Neuronal stem cell (in vitro differentiated cells): ENCODE data around the gene COL5A1.

Source experiments
- DNase-seq: peaks from one replicate; pipeline ENCODE4 v3.0.0-alpha.2; 2013; ENCODE audit warnings: low spot score
- H2AFZ ChIP-seq: one replicate; pipeline ENCODE4 v1.6.1; 2013; ENCODE audit warnings: mild to moderate bottlenecking, low read length, inconsistent platforms
- H2AK5ac ChIP-seq: 2 replicates; pipeline ENCODE4 v1.6.1; 2013; ENCODE audit warnings: low read depth, mild to moderate bottlenecking, inconsistent platforms, low read length, moderate library complexity, mixed read lengths
- H2BK120ac ChIP-seq: 2 replicates; pipeline ENCODE4 v1.6.1; 2013; ENCODE audit warnings: low read depth, mild to moderate bottlenecking, inconsistent platforms, low read length, moderate library complexity, mixed read lengths
- H2BK12ac ChIP-seq: one replicate; pipeline ENCODE4 v1.6.1; 2013; ENCODE audit warnings: low read length, inconsistent platforms
- H2BK15ac ChIP-seq: 2 replicates; pipeline ENCODE4 v1.6.1; 2013; ENCODE audit warnings: mild to moderate bottlenecking, low read length, inconsistent platforms, mixed read lengths
- H2BK5ac ChIP-seq: one replicate; pipeline ENCODE4 v1.6.1; 2013; ENCODE audit warnings: inconsistent platforms, mild to moderate bottlenecking, low read length, moderate library complexity
- H3K14ac ChIP-seq: one replicate; pipeline ENCODE4 v1.6.1; 2013; ENCODE audit warnings: low read length, inconsistent platforms
- H3K18ac ChIP-seq: 2 replicates; pipeline ENCODE4 v1.6.1; 2013; ENCODE audit warnings: low read length, inconsistent platforms
- H3K23ac ChIP-seq: 2 replicates; pipeline ENCODE4 v1.6.1; 2013; ENCODE audit warnings: low read depth, mild to moderate bottlenecking, mixed read lengths, low read length, inconsistent platforms; ENCODE audit not compliant: poor library complexity
- H3K27ac ChIP-seq: replicated peaks from 3 replicates; pipeline ENCODE4 v1.5.1; 2013; ENCODE audit warnings: low read length, inconsistent platforms
- H3K27me3 ChIP-seq, 3 experiments: 2 replicates each; pipeline ENCODE4 v1.6.1; 2013; ENCODE audit warnings: low read length in 3 of 3, mild to moderate bottlenecking in 2 of 3, inconsistent platforms in 1 of 3, low read depth in 1 of 3, mixed read lengths in 1 of 3, moderate library complexity in 1 of 3; ENCODE audit not compliant: control insufficient read depth in 3 of 3, insufficient read depth in 3 of 3
- H3K36me3 ChIP-seq, 2 donors: replicated peaks in 1 of 2; 2 replicates each; pipeline ENCODE4 v1.6.1; 2013; ENCODE audit warnings: low read length in 2 of 2; ENCODE audit not compliant: control insufficient read depth in 2 of 2, insufficient read depth in 2 of 2
- H3K4ac ChIP-seq: 2 replicates; pipeline ENCODE4 v1.6.1; 2013; ENCODE audit warnings: inconsistent platforms, mild to moderate bottlenecking, low read length, moderate library complexity
- H3K4me1 ChIP-seq, 2 donors: 1 replicate in 1 of 2; 2 replicates in 1 of 2; pipeline ENCODE4 v1.6.1; 2013; ENCODE audit warnings: low read length in 2 of 2, low read depth in 1 of 2; ENCODE audit not compliant: control insufficient read depth in 2 of 2, insufficient read depth in 1 of 2
- H3K4me2 ChIP-seq: one replicate; pipeline ENCODE4 v1.6.1; 2013; ENCODE audit warnings: mild to moderate bottlenecking, low read length, inconsistent platforms; ENCODE audit not compliant: insufficient read depth, poor library complexity, severe bottlenecking
- H3K4me3 ChIP-seq, 2 donors: 2 replicates each; pipeline ENCODE4 v1.5.1; 2013; ENCODE audit warnings: low read length in 2 of 2, mild to moderate bottlenecking in 2 of 2, inconsistent platforms in 1 of 2, moderate library complexity in 1 of 2
- H3K79me1 ChIP-seq: one replicate; pipeline ENCODE4 v1.6.1; 2013; ENCODE audit warnings: low read depth, mild to moderate bottlenecking, inconsistent platforms, low read length, moderate library complexity
- H3K9ac ChIP-seq: one replicate; pipeline ENCODE4 v1.6.1; 2013; ENCODE audit warnings: mild to moderate bottlenecking, low read depth, low read length, inconsistent platforms; ENCODE audit not compliant: poor library complexity
- H3K9me3 ChIP-seq, 2 donors: replicated peaks in 1 of 2; 2 replicates each; pipeline versions ENCODE3 to v1.6.1; 2013; ENCODE audit warnings: low read length in 2 of 2, mild to moderate bottlenecking in 2 of 2, inconsistent platforms in 1 of 2, low read depth in 1 of 2, mixed read lengths in 1 of 2, moderate library complexity in 1 of 2; ENCODE audit not compliant: control insufficient read depth in 2 of 2, insufficient read depth in 1 of 2
- H4K8ac ChIP-seq: one replicate; pipeline ENCODE4 v1.6.1; 2013; ENCODE audit warnings: low read depth, mild to moderate bottlenecking, inconsistent platforms, low read length, moderate library complexity
- H4K91ac ChIP-seq: one replicate; pipeline ENCODE4 v1.6.1; 2013; ENCODE audit warnings: low read length, low read depth, mild to moderate bottlenecking, inconsistent platforms; ENCODE audit not compliant: poor library complexity
- WGBS, 2 donors: extraction: QIAGEN DNeasy Blood & Tissue Kit; methylation state at CpG; one replicate each; pipeline ENCODE4 v1.1.7; 2013; ENCODE audit warnings: missing lambda C conversion rate in 2 of 2, mixed read lengths in 1 of 2; ENCODE audit not compliant: insufficient read length in 2 of 2, insufficient replicate concordance in 1 of 2; ENCODE audit errors: extremely low coverage in 2 of 2; 5-methylcytosine and 5-hydroxymethylcytosine counted together

COL5A1 gene

DNA sequence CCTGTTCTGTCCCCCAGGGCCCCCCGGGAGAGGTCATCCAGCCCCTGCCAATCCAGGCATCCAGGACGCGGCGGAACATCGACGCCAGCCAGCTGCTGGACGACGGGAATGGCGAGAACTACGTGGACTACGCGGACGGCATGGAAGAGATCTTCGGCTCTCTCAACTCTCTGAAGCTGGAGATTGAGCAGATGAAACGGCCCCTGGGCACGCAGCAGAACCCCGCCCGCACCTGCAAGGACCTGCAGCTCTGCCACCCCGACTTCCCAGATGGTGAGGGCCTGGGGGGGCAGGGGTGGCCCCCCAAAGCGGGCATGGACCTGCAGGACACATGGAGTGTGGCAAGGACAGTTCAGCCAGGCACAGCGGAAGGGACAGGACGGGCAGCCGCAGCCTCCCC, 183.0 kb downstream of the COL5A1 start:
- peak overlapping the region; percentile 31 for H2BK15ac ChIP-seq

DNA sequence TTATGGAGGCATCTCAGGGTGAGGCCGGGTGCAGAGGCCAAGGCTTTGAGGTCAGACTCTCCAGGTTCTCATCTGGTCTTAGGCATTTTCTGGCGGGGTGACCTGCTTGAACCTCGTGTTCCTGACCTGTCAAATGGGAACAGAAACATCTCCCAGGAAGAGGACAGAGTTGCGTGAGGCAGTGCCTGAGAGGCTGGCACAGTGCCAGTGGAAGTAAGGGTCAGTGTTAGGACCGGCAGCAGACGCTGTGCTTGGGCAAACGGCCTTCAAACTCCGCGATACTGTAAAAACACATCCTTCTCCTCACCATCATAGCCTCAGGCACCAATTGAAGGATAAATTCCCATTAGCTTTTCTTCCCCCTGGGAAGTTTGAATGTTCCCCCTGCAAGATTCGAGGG, 183.4 kb downstream of the COL5A1 start:
- Histone ChIP-seq H3K36me3 (peaks cover 0 to 12% of the 10 kb centered on the region in 2 donors), H3K4me2 (no peak overlapping the region), H4K8ac (no peak overlapping the region), H3K14ac (no peak overlapping the region), H3K4me3 (no peak overlapping the region), H2BK120ac (no peak overlapping the region), H3K27ac (no peak overlapping the region), H2AFZ (no peak overlapping the region), H3K18ac (no peak overlapping the region), H3K4ac (no peak overlapping the region), H3K9me3 (peaks cover 0 to 7% of the 10 kb centered on the region in 2 donors), H2BK5ac (no peak overlapping the region), H3K79me1 (no peaks in the 10 kb centered on the region), H2BK15ac (no peak overlapping the region), H4K91ac (no peak overlapping the region), H3K4me1 (peaks cover 0 to 3% of the 10 kb centered on the region in 2 donors), H2AK5ac (no peak overlapping the region), H3K9ac (no peak overlapping the region), H2BK12ac (no peak overlapping the region), H3K23ac (no peak overlapping the region), H3K27me3 (peaks cover 0 to 11% (median 4%) of the 10 kb centered on the region in 3 experiments)
- WGBS, 2 donors = no CpG with 5 or more reads among the region's 10 CpGs
- no peak for DNase-seq

More for the DNA sequence above, 183.0 kb downstream of the COL5A1 start:
- Histone ChIP-seq H3K9me3 (peaks cover 0 to 7% of the 10 kb centered on the region in 2 donors), H3K9ac (no peak overlapping the region), H2AFZ (no peak overlapping the region), H3K79me1 (no peaks in the 10 kb centered on the region), H2AK5ac (no peak overlapping the region), H3K4me2 (no peak overlapping the region), H2BK120ac (peak overlapping the region; percentile 75), H3K23ac (peak overlapping the region; percentile 68), H3K27me3 (peaks cover 0 to 11% (median 4%) of the 10 kb centered on the region in 3 experiments), H3K18ac (peak overlapping the region; percentile 72), H3K27ac (no peak overlapping the region), H3K4ac (peak overlapping the region; percentile 14), H4K91ac (no peak overlapping the region), H2BK5ac (no peak overlapping the region), H2BK12ac (no peak overlapping the region), H3K36me3 (peaks cover 0 to 12% of the 10 kb centered on the region in 2 donors), H3K4me3 (no peak overlapping the region), H4K8ac (no peak overlapping the region), H3K4me1 (peaks cover 0 to 3% of the 10 kb centered on the region in 2 donors), H3K14ac (no peak overlapping the region)
- no peak for DNase-seq
- no CpG with 5 or more reads among the region's 23 CpGs for WGBS, 2 donors

DNA sequence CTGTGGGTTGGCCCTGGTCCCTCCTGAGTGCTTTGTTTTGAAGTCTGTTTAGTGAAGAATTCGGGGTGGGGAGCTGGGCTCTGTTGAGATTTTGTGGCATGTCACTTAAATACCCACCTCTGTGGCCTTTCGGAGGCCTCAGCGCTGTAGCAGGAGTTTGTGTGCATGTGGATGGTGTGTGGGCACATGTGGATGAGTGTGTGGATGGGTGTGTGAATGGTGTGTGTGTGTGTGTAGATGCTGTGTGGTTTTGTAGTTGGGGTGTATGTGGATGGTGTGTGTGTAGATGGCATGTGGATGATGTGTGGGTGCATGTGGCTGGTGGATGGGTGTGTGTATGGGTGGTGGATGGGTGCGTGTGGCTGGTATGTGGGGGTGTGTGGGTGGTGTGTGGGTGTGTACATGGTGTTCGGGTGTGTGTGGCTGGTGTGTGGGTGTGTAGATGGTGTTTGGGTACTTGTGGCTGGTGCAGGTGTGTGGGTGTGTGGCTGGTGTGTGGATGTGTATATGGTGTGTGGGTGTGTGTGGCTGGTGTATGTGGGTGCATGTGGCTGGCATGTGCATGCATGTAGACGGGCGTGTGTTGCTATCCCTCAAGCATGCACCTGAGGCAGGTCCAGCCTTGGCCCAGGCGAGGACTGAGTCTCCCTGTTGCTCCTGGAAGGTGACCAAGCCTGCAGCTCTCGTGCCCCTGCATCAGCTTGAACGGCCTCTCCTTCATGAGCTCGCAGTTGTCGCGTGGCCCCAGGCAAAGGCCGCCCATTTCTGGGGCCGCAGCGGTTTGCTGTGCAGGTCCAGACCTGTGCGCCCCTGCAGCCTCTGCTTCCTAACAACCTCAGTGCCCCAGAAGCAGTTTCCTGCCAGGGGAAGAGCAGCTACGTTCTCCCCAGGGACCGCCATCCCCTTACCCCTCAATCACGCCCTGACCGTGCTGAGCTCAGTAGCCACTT, 185.0 kb downstream of the COL5A1 start:
- Histone ChIP-seq H2AFZ (no peak overlapping the region), H3K18ac (peak overlapping the region; percentile 86), H3K14ac (peak overlapping the region; percentile 49), H4K91ac (no peak overlapping the region), H2BK15ac (peak overlapping the region; percentile 55), H3K23ac (no peak overlapping the region), H2BK12ac (peak overlapping the region; percentile 6), H3K27ac (no peak overlapping the region), H3K4ac (no peak overlapping the region), H3K4me1 (peaks cover 0 to 3% of the 10 kb centered on the region in 2 donors), H4K8ac (no peak overlapping the region), H3K36me3 (peaks cover 0 to 12% of the 10 kb centered on the region in 2 donors), H2AK5ac (peak overlapping the region; percentile 65), H3K4me3 (no peak overlapping the region), H3K4me2 (no peak overlapping the region), H3K27me3 (peaks cover 0 to 26% (median 4%) of the 10 kb centered on the region in 3 experiments), H3K79me1 (no peaks in the 10 kb centered on the region), H2BK120ac (no peak overlapping the region), H2BK5ac (peak overlapping the region; percentile 60), H3K9ac (peak overlapping the region; percentile 85), H3K9me3 (peaks cover 0 to 7% of the 10 kb centered on the region in 2 donors)
- DNase-seq = no peak
- WGBS, 2 donors = no CpG with 5 or more reads among the region's 21 CpGs

DNA sequence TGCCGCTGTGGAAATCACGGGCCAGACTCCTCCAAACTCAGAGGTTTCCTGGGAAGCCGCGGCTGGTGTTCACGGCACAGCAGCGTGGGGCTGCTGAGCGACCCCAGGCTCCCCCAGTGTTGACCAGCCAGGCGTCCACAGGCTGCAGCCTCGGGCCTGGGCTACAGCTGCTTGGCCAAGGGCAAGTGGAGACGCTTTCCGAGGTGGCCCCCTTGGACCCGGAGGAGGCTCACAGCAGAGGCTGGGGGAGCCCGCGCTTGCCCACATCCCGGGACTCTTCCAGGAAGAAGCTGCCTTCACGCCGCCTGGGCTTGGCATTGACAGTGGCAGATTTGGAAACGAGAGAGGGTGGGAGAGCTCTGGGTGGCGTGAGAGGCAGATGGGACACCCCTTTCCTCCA, 186.0 kb downstream of the COL5A1 start:
- peak overlapping the region; percentile 90 for H2BK12ac ChIP-seq
- no peak overlapping the region for H3K23ac ChIP-seq
- H4K91ac ChIP-seq = no peak overlapping the region
- H2AK5ac ChIP-seq = peak overlapping the region; percentile 53
- H4K8ac ChIP-seq = no peak overlapping the region
- no peak overlapping the region for H3K27ac ChIP-seq
- WGBS, 2 donors = no CpG with 5 or more reads among the region's 19 CpGs
- no peak overlapping the region for H2BK120ac ChIP-seq
- peaks cover 0 to 7% of the 10 kb centered on the region in 2 donors for H3K9me3 ChIP-seq
- H2AFZ ChIP-seq = no peak overlapping the region
- no peak overlapping the region for H3K4me3 ChIP-seq
- no peak overlapping the region for H3K9ac ChIP-seq
- no peak overlapping the region for H2BK15ac ChIP-seq
- peaks cover 0 to 29% (median 4%) of the 10 kb centered on the region in 3 experiments for H3K27me3 ChIP-seq
- peak overlapping the region; percentile 60 for H2BK5ac ChIP-seq
- H3K4me2 ChIP-seq = no peak overlapping the region
- H3K36me3 ChIP-seq = peaks cover 0 to 12% of the 10 kb centered on the region in 2 donors
- H3K79me1 ChIP-seq = peaks cover 2% of the 10 kb centered on the region
- peak overlapping the region; percentile 90 for H3K18ac ChIP-seq
- H3K4me1 ChIP-seq = peaks cover 0 to 3% of the 10 kb centered on the region in 2 donors
- H3K4ac ChIP-seq = no peak overlapping the region
- H3K14ac ChIP-seq = peak overlapping the region; percentile 94
- DNase-seq = no peak
